Ectodermal cell (in vitro differentiated cells): ENCODE results near the gene DMRT1.
"Not testable (repeated sequence)": the region's sequence is repeated elsewhere in the genome, so short reads cannot be mapped to it uniquely, and the experiment has no call there.

Experiments used
- H3K27ac ChIP-seq: 2 replicates; pipeline ENCODE4 v1.7.0; 2013; ENCODE audit warnings: mild to moderate bottlenecking, low read depth, low read length; ENCODE audit not compliant: insufficient read depth, poor library complexity, severe bottlenecking
- H3K27me3 ChIP-seq: 2 replicates; pipeline ENCODE4 v1.7.0; 2013; ENCODE audit warnings: mild to moderate bottlenecking, low read length; ENCODE audit not compliant: insufficient read depth, control insufficient read depth, poor library complexity, severe bottlenecking
- H3K36me3 ChIP-seq: one replicate; pipeline ENCODE4 v1.7.0; 2013; ENCODE audit warnings: low read length; ENCODE audit not compliant: control insufficient read depth, insufficient read depth
- H3K4me1 ChIP-seq: one replicate; pipeline ENCODE4 v1.7.0; 2013; ENCODE audit warnings: low read length; ENCODE audit not compliant: control insufficient read depth, insufficient read depth
- H3K4me3 ChIP-seq: 2 replicates; pipeline ENCODE4 v1.7.0; 2013; ENCODE audit warnings: low read depth, low read length, control low read depth; ENCODE audit not compliant: insufficient read depth
- H3K9me3 ChIP-seq: 2 replicates; pipeline ENCODE4 v1.7.0; 2013; ENCODE audit warnings: mild to moderate bottlenecking, low read length, moderate library complexity; ENCODE audit not compliant: control insufficient read depth
- WGBS, 2 experiments: methylation state at CpG; one replicate each; pipeline ENCODE4 v1.1.7; 2013; ENCODE audit warnings: missing lambda C conversion rate in 2 of 2; 5-methylcytosine and 5-hydroxymethylcytosine counted together

Gene DMRT1

DNA sequence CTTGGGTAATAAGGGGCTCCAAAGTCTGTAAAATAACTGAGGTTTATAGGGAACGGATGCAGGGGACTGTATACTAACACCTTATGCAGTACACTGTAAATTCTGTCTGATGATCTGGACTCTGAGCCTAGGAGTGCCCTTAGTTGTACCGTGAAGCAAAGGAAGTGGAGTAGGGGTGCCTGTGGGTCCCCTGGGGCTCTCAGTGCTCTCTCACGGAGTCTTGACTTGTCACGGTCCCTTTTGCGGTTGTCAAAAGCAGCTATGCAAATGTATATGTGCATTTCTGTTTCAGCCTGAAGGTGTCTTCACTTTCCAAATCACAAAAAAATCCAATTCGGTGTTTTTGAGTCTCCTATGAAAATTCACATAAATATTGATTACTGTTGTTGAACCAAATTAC lies 17.8 kb downstream of the DMRT1 start:
- Histone ChIP-seq H3K27me3 (no peaks in the 10 kb centered on the region), H3K4me3 (no peak overlapping the region), H3K9me3 (no peaks in the 10 kb centered on the region), H3K4me1 (no peaks in the 10 kb centered on the region), H3K36me3 (no peaks in the 10 kb centered on the region), H3K27ac (no peak overlapping the region)
- WGBS, 2 experiments = 88 to 90% methylated on average over 6 of the region's 6 CpGs

DNA sequence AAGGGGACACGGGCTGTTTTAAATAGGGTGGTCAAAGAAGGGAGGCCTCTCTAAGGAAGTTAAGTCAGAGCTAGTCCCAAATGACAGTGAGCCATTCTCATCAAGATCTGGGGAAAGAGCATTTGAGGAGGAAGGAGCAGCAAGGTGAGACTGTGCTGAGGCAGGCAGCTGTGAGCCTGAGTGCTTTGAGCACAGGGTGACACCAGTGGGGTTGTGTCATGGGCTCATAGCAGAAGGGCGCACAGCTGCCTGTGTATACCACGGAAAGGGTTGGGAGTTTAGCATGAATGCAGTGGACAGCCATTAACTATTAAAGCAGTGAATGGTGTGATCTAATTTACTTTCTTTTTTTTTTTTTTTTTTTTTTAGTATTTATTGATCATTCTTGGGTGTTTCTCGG lies 19.2 kb downstream of the DMRT1 start:
- Histone ChIP-seq H3K36me3 (no peaks in the 10 kb centered on the region), H3K4me1 (no peaks in the 10 kb centered on the region), H3K27ac (no peak overlapping the region), H3K27me3 (no peaks in the 10 kb centered on the region), H3K9me3 (no peaks in the 10 kb centered on the region), H3K4me3 (no peak overlapping the region)
- WGBS, 2 experiments = 88 to 98% methylated on average over 3 of the region's 4 CpGs

DNA sequence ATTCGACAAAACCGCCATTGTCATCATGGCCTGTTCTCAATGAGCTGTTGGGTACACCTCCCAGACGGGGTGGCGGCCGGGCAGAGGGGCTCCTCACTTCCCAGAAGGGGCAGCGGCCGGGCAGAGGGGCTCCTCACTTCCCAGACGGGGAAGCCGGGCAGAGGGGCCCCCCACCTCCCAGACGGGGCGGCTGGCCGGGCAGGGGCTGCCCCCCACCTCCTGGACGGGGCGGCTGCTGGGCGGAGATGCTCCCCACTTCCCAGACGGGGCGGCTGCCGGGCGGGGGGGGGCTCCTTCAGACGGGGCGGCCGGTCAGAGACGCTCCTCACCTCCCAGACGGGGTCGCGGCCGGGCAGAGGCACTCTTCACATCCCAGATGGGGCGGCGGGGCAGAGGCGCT lies 20.0 kb downstream of the DMRT1 start:
- H3K4me1 ChIP-seq, H3K27me3 ChIP-seq, H3K36me3 ChIP-seq, H3K27ac ChIP-seq, H3K4me3 ChIP-seq, H3K9me3 ChIP-seq: not testable (repeated sequence)
- 94 to 97% methylated on average over 29 to 30 of the region's 30 CpGs for WGBS, 2 experiments

DNA sequence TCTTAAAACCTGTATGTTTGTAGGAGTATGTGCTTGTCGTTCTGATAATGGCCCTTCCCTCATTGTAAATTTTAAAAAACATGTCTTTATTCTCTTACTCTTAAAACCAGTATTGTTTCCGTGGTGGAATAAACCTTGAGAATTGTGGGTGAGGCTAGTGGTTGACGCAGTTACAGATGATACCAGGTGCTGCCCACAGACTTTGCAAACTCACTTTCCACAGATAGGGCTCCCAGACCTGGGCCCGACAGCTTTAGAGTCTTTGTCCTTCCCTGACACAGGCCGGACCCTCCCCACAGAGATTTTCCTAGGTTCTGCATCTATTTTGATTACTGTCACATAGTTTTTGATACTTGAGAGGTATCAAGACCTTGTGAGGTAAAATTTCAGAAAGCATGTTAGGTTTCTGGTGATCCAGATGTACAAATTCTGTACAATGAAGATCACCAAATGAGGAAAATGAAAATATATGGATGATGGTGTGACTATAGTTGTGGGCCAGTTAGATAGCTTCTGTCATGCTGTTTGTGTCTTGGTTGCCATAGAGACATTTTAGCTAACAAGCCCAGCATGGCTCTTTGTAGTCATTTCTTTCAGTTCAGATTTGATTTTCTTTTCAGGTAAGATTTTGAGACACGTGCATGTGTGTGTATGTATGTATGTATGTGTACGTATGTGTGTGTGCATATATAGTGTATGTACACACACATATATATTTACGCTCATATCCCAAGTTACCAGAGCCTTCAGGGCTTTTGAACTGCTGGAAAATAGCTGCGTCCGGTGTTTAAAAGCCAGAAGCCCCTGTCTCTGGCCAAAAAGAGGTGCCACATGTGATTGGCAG lies 33.8 kb downstream of the DMRT1 start:
- no peaks in the 10 kb centered on the region for H3K36me3 ChIP-seq

DNA sequence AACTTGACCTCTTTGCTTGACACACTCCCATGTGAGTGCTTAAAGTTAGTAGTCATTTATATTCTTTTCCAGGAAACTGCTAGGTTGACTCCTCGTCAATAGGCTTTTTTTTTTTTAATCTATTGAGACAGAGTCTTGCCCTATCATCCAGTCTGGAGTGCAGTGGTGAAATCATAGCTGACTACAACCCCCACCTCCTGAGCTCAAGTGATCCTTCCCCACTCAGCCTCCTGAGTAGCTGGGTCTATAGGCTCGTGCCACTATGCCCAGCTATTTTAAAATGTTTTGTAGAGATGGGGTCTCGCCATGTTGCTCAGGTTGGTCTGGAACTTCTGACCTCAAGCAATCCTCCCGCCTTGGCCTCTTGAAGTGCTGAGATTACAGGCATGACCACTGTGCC lies 34.9 kb downstream of the DMRT1 start:
- WGBS, 2 experiments = 89 to 92% methylated on average over 3 to 4 of the region's 4 CpGs
- Histone ChIP-seq H3K4me3 (no peak overlapping the region), H3K4me1 (no peaks in the 10 kb centered on the region)

More for the DNA sequence above, 33.8 kb downstream of the DMRT1 start:
- Histone ChIP-seq H3K9me3 (no peaks in the 10 kb centered on the region), H3K4me3 (no peak overlapping the region), H3K4me1 (no peaks in the 10 kb centered on the region), H3K27me3 (no peaks in the 10 kb centered on the region), H3K27ac (no peak overlapping the region)
- 78 to 83% methylated on average over 6 to 9 of the region's 10 CpGs for WGBS, 2 experiments

DNA sequence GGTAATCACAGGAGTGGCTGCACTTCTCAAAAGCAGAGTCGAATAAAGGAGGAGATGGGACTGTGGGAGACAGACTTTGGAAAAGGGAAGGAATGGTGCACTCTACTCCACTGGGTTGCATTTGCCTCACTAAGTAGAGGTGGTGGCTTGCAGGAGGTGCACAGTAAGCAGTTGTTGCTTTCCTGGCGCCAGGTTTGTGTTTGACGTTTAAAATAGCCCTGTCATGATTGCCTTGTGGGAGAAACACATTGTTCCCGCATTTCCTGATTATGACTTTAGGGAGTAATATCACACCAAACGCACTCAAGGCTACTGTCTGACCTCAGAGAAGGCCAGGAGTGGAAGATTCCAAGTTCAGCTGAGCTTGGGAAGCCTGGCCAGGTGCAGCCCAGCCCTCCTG lies 36.7 kb downstream of the DMRT1 start:
- Histone ChIP-seq H3K36me3 (no peaks in the 10 kb centered on the region), H3K27me3 (no peaks in the 10 kb centered on the region), H3K4me3 (no peak overlapping the region), H3K27ac (no peak overlapping the region), H3K9me3 (no peaks in the 10 kb centered on the region), H3K4me1 (no peaks in the 10 kb centered on the region)
- WGBS, 2 experiments = 92 to 93% methylated on average over 5 of the region's 5 CpGs

More for the DNA sequence above, 34.9 kb downstream of the DMRT1 start:
- Histone ChIP-seq H3K27me3 (no peaks in the 10 kb centered on the region), H3K36me3 (no peaks in the 10 kb centered on the region), H3K9me3 (no peaks in the 10 kb centered on the region), H3K27ac (no peak overlapping the region)

DNA sequence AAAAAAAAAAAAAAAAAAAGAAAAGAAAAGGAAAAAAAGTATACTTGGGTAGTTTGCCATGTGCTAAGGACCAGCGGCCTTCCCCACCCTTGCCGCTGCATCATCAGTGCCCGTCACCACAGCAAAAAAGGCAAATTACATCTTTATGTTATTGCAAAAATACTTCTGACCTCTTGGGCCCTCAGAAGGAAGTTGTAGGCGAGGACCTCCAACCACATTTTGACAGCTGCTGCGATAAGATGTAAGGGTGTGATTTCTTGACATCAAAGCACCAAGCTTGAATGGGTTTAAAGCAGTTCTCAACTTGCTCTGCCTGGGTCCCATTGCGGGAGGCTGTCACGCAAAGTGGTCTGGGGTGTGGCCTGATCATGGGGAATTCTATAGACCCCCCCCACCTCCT lies 39.2 kb downstream of the DMRT1 start:
- no peak overlapping the region for H3K4me3 ChIP-seq
- H3K27me3 ChIP-seq = no peaks in the 10 kb centered on the region
- H3K4me1 ChIP-seq = no peaks in the 10 kb centered on the region
- 89 to 98% methylated on average over 6 of the region's 7 CpGs for WGBS, 2 experiments
- no peaks in the 10 kb centered on the region for H3K9me3 ChIP-seq
- no peaks in the 10 kb centered on the region for H3K36me3 ChIP-seq
- no peak overlapping the region for H3K27ac ChIP-seq

DNA sequence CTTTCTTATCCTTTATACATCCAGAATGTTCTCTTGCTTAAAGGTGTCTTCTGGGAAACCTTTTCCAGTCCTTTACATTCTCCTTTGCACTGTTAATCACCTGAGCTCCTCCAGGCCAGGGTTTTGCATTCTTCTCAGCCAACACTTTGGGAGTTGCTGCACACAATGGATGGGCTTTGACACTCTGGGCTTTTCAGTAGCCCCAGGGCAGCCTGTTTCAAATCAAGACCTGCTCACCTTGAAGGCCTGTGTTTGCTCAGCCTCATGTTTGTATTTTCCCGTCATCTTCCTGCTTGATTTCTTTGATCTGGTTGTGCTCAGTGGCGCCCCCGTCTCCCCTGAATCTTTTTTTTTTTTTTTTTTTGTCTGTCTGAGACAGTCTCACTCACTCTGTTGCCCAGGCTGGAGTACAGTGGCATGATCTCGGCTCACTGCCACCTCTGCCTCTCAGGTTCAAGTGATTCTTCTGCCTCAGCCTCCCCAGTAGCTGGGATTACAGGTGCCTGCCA lies 41.0 kb downstream of the DMRT1 start:
- WGBS, 2 experiments = 54 to 62% methylated on average over 4 of the region's 4 CpGs
- H3K4me1 ChIP-seq = no peaks in the 10 kb centered on the region

DNA sequence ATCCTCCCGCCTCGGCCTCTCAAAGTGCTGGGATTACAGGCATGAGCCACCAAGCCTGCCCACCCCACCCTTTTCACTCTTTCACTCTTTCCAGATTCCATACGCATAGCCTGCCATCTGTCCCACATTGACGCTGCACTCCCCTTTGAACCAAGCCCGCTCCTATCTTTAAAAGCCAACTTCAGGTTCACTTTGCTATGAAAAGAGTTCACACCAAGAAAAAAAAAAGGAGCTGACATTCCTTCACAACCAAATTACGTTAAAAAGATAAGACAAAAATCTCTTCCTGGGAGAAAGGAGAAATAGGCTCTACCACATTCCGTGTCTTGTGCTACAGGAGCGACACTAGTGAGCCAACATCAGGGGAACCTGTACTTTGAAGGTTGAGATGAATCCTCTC lies 41.5 kb downstream of the DMRT1 start:
- H3K27ac ChIP-seq = no peak overlapping the region
- H3K4me1 ChIP-seq = no peaks in the 10 kb centered on the region
- H3K27me3 ChIP-seq = no peaks in the 10 kb centered on the region
- H3K4me3 ChIP-seq = no peak overlapping the region
- WGBS, 2 experiments = 81 to 82% methylated on average over 8 of the region's 8 CpGs
- H3K9me3 ChIP-seq = no peaks in the 10 kb centered on the region
- no peaks in the 10 kb centered on the region for H3K36me3 ChIP-seq

More for the DNA sequence above, 41.0 kb downstream of the DMRT1 start:
- Histone ChIP-seq H3K4me3 (no peak overlapping the region), H3K27ac (no peak overlapping the region), H3K36me3 (no peaks in the 10 kb centered on the region), H3K9me3 (no peaks in the 10 kb centered on the region), H3K27me3 (no peaks in the 10 kb centered on the region)

DNA sequence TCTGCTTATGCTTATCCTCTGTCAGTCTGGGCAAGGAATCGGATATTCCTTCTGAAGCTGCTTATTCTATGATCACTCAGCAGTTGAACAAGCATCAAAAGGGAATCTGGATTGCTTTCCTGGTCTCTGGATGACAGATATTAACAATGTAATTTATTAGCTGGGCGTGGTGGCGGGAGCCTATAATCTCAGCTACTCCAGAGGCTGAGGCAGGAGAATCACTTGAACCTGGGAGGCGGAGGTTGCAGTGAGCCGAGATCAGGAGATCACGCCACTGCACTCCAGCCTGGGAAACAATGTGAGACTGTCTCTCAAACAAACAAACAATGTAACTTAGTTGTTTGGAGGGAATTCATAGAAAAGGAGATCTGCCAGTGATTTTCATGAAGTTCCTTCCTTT lies 45.4 kb downstream of the DMRT1 start:
- H3K27ac ChIP-seq = no peak overlapping the region
- 94 to 96% methylated on average over 6 of the region's 6 CpGs for WGBS, 2 experiments
- H3K4me1 ChIP-seq = no peaks in the 10 kb centered on the region

More for the DNA sequence above, 45.4 kb downstream of the DMRT1 start:
- no peaks in the 10 kb centered on the region for H3K36me3 ChIP-seq
- H3K9me3 ChIP-seq = no peaks in the 10 kb centered on the region
- H3K4me3 ChIP-seq = no peak overlapping the region
- no peaks in the 10 kb centered on the region for H3K27me3 ChIP-seq
